ENCODE data around the gene OSGIN1.
A peak's percentile ranks its signal among the peaks of the same experiment; 100 is the strongest.

OSGIN1 gene

DNA sequence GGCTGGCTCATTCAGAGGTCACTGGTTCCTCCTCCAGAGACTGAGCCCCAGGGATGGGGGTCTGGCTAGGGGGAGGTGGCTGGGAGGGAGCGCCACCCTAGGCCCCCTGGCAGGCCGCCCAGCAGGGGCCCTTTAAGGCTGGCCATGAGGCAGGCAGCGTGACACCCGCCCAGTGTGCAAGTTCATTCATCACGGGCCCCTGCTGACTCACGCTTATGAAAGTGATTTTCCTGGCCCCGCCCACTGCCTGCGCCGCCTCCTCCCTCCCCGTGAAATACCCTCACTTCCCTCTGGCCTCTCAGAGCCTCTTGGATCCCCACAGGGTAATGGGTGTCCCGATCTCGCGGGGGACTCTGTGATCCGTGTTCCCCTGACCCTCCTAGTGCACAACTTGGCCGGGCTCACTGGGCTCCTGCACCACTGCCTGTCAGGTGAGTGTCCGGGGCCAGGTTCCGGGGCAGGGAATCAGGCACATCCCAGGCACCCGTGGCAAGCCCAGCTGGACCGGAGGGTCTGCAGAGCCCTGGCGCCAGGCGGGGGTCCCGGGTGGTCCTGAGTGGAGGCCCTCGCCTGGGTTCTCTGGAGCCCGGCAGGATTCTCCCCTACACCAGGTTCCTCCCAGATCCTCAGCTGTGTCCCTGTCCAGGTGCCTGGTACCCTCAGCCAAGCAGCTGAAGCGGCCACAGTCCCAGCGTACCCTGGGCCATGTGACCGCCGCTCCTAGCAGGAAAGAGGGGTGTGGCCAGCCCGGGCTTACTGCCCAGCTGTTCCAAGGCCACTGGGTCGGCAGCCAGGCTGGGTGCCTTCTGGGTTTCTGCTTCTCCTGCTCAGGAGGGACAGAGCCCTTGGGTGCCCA is at the start of gene OSGIN1:
TSS of gene OSGIN1 (plus strand) at position 301 of the 856 bp plus-strand sequence. CDS start 4,432 bp downstream, outside the sequence.
- H3K4me1 ChIP-seq = peaks cover 0 to 43% (median 28%) of the 10 kb centered on the region in 4 donors
- H3K9me3 ChIP-seq = no peaks in the 10 kb centered on the region
- DNase-seq = peak; percentile 97 to 98
- H3K27me3 ChIP-seq = no peaks in the 10 kb centered on the region
- H3K36me3 ChIP-seq = peaks cover 1 to 15% (median 2%) of the 10 kb centered on the region in 3 donors
- TF ChIP-seq, protein P1, sequence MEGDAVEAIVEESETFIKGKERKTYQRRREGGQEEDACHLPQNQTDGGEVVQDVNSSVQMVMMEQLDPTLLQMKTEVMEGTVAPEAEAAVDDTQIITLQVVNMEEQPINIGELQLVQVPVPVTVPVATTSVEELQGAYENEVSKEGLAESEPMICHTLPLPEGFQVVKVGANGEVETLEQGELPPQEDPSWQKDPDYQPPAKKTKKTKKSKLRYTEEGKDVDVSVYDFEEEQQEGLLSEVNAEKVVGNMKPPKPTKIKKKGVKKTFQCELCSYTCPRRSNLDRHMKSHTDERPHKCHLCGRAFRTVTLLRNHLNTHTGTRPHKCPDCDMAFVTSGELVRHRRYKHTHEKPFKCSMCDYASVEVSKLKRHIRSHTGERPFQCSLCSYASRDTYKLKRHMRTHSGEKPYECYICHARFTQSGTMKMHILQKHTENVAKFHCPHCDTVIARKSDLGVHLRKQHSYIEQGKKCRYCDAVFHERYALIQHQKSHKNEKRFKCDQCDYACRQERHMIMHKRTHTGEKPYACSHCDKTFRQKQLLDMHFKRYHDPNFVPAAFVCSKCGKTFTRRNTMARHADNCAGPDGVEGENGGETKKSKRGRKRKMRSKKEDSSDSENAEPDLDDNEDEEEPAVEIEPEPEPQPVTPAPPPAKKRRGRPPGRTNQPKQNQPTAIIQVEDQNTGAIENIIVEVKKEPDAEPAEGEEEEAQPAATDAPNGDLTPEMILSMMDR (IDR thresholded peaks at IDR 0.05) = no peak
- peak within 1 kb of the TSS; percentile 62 to 67 for H3K4me3 ChIP-seq
- H3K27ac ChIP-seq = peak within 1 kb of the TSS; percentile 88 to 89
- intact Hi-C loops (cut with DNase I; ENCODE audit: low total_unique reads) = no loop called here

GRCh38 chr16:83903751-83904150 is 49.3 kb upstream of the OSGIN1 start:
- Histone ChIP-seq H3K27ac (no peak overlapping the region), H3K9me3 (no peaks in the 10 kb centered on the region), H3K4me1 (peaks cover 0 to 35% (median 18%) of the 10 kb centered on the region in 4 donors), H3K4me3 (no peak overlapping the region), H3K36me3 (peaks cover 17 to 22% (median 19%) of the 10 kb centered on the region in 3 donors), H3K27me3 (no peaks in the 10 kb centered on the region)
- no peak for DNase-seq
- TF ChIP-seq, protein P1 (IDR thresholded peaks at IDR 0.05) = no peak
- intact Hi-C loops (cut with DNase I; ENCODE audit: low total_unique reads) = no loop called here

DNA sequence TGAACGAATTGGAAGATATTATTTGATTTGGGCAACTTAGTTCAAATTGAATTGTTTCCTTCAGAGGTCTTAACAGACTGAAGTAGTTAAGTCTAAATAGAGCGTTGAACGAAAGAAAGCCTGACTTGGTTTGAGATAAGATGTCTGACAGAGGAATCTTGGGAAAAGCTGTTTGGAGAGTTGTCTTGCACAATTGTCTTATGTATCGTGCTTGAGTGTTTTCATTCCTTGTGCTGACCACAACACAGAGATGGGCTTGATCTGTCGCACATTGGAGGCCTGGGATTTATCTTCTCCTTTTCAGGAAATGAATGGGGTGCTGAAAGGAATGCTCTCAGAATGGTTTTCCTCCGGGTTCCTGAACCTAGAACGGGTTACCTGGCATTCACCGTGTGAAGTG is 46.4 kb upstream of the OSGIN1 start:
- no peaks in the 10 kb centered on the region for H3K9me3 ChIP-seq
- peaks cover 0 to 17% (median 5%) of the 10 kb centered on the region in 4 donors for H3K4me1 ChIP-seq
- TF ChIP-seq, protein P1 (IDR thresholded peaks at IDR 0.05) = no peak
- H3K36me3 ChIP-seq = peaks cover 43 to 47% (median 46%) of the 10 kb centered on the region in 3 donors
- no peak overlapping the region for H3K4me3 ChIP-seq
- no peak for DNase-seq
- intact Hi-C loops (cut with DNase I; ENCODE audit: low total_unique reads) = no loop called here
- H3K27me3 ChIP-seq = no peaks in the 10 kb centered on the region
- H3K27ac ChIP-seq = no peak overlapping the region

GRCh38 chr16:83907111-83907510 is 45.9 kb upstream of the OSGIN1 start:
- DNase-seq = no peak
- Histone ChIP-seq H3K36me3 (peaks cover 47 to 51% (median 50%) of the 10 kb centered on the region in 3 donors), H3K9me3 (no peaks in the 10 kb centered on the region), H3K4me3 (no peak overlapping the region), H3K27me3 (no peaks in the 10 kb centered on the region), H3K27ac (no peak overlapping the region), H3K4me1 (peaks cover 0 to 16% (median 4%) of the 10 kb centered on the region in 4 donors)
- TF ChIP-seq, protein P1 (IDR thresholded peaks at IDR 0.05) = no peak
- intact Hi-C loops (cut with DNase I; ENCODE audit: low total_unique reads) = no loop called here

GRCh38 chr16:83907631-83908250 is 45.3 kb upstream of the OSGIN1 start:
- Histone ChIP-seq H3K27me3 (no peaks in the 10 kb centered on the region), H3K27ac (no peak overlapping the region), H3K36me3 (peaks cover 54 to 57% (median 57%) of the 10 kb centered on the region in 3 donors)

More at GRCh38 chr16:83907631-83908250, 45.3 kb upstream of the OSGIN1 start:
- no peak for DNase-seq
- Histone ChIP-seq H3K4me1 (peaks cover 0 to 9% (median 1%) of the 10 kb centered on the region in 4 donors), H3K9me3 (no peaks in the 10 kb centered on the region), H3K4me3 (no peak overlapping the region)
- TF ChIP-seq, protein P1 (IDR thresholded peaks at IDR 0.05) = no peak
- intact Hi-C loops (cut with DNase I; ENCODE audit: low total_unique reads) = no loop called here
